Left lung (tissue), 10 donors: ENCODE measurements around the gene TDRKH. TPM values are rescaled to one million over a fixed set of nuclear protein-coding genes. Genes with fewer than 3 reads are reported as not detected.

Experiments used
- ATAC-seq: fragments of 200-7000 bp; cut with Tn5 transposase; one replicate; pipeline ENCODE4 v1.9.1; 2020; ENCODE audit warnings: moderate library complexity
- DNase-seq, 4 donors: peaks; one replicate each; pipeline ENCODE4 v3.0.0-alpha.2; 2013 to 2020
- H3K27ac ChIP-seq, 2 donors: fragments of 200-600 bp; sonication (generic) in 1 of 2; one replicate each; pipeline versions ENCODE4 v1.5.0 to v1.8.0; 2020 to 2021
- H3K27me3 ChIP-seq, 2 donors: fragments of 200-600 bp; sonication (generic) in 1 of 2; one replicate each; pipeline versions ENCODE4 v1.5.0 to v1.8.0; 2020 to 2021
- H3K36me3 ChIP-seq, 2 donors: fragments of 200-600 bp; sonication (generic) in 1 of 2; one replicate each; pipeline versions ENCODE4 v1.5.0 to v1.8.0; 2020 to 2021
- H3K4me1 ChIP-seq, 2 donors: fragments of 200-600 bp; one replicate each; pipeline ENCODE4 v1.8.0; 2021
- H3K4me3 ChIP-seq, 2 donors: fragments of 200-600 bp; sonication (generic) in 1 of 2; one replicate each; pipeline versions ENCODE4 v1.5.0 to v1.8.0; 2020 to 2021; ENCODE audit warnings: mild to moderate bottlenecking in 1 of 2
- H3K9me3 ChIP-seq, 2 donors: fragments of 200-600 bp; sonication (generic) in 1 of 2; one replicate each; pipeline versions ENCODE4 v1.5.0 to v1.8.0; 2020 to 2021
- intact Hi-C, 2 donors: fragments of 100-400 bp; cut with DNase I; formaldehyde crosslinking; loops; one replicate each; pipeline versions ENCODE4 v1.11.2 to v1.14.2; 2022
- polyA plus RNA-seq, 6 donors: library from polyadenylated mRNA; unstranded; fragments of 120-200 nt; gene quantifications; one replicate each; pipeline ENCODE4 v1.2.1, GENCODE V29; 2013; ENCODE audit not compliant: insufficient read length in 6 of 6
- total RNA-seq, 2 donors: library from RNA; stranded (reverse); fragmentation: NEBNext Ultra II Directional; extraction: Animal tissue kit (Norgen Biotek cat#: 25700); gene quantifications; one replicate each; pipeline ENCODE4 v1.2.1, GENCODE V29; 2021
- TF ChIP-seq, protein P1 (sequence below), 2 donors: fragments of 200-600 bp; sonication (generic) in 1 of 2; IDR thresholded peaks; one replicate each; pipeline versions ENCODE4 v1.5.0 to v1.8.0; 2021; ENCODE audit warnings: antibody characterized with exemption in 2 of 2
- donor health status: DM: no; HTN: yes; CAD: no.
- donor health status: DM: no; HTN: no; CAD: no.

Gene TDRKH
- total and polyA plus RNA-seq, 8 donors = 10.5 to 13.3 (median 11.7) TPM

DNA sequence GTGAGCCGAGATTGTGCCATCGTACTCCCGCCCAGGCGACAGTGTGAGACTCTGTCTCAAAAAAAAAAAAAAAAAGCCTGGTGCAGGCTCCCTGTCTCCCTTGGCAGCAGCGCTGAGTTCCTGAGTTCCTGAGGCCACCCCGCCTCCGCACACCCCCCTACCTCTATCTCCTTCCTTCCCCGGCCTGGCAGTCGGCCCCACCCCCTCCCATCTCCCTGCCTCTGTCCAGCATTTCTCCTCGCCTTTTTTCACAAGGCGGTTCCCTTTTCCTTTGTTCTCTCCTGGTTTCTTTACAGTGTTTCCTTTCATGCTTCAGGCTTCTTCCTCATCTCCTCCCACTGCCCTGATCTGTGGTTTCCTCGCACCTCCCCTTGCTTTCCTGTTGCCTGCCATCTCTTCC is 38.6 kb upstream of the TDRKH start:
- peak in 2 of 4 donors; percentile 48 to 60 for DNase-seq
- Histone ChIP-seq H3K9me3 (no peaks in the 10 kb centered on the region), H3K27ac (peak overlapping the region in 1 of 2 donors; percentile 8), H3K4me3 (no peak overlapping the region), H3K4me1 (peaks cover 3 to 48% of the 10 kb centered on the region in 2 donors), H3K36me3 (no peaks in the 10 kb centered on the region), H3K27me3 (no peaks in the 10 kb centered on the region)
- TF ChIP-seq, protein P1, sequence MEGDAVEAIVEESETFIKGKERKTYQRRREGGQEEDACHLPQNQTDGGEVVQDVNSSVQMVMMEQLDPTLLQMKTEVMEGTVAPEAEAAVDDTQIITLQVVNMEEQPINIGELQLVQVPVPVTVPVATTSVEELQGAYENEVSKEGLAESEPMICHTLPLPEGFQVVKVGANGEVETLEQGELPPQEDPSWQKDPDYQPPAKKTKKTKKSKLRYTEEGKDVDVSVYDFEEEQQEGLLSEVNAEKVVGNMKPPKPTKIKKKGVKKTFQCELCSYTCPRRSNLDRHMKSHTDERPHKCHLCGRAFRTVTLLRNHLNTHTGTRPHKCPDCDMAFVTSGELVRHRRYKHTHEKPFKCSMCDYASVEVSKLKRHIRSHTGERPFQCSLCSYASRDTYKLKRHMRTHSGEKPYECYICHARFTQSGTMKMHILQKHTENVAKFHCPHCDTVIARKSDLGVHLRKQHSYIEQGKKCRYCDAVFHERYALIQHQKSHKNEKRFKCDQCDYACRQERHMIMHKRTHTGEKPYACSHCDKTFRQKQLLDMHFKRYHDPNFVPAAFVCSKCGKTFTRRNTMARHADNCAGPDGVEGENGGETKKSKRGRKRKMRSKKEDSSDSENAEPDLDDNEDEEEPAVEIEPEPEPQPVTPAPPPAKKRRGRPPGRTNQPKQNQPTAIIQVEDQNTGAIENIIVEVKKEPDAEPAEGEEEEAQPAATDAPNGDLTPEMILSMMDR (IDR thresholded peaks at IDR 0.05) = no peak
- ATAC-seq = no peak
- intact Hi-C loops = no loop called here

DNA sequence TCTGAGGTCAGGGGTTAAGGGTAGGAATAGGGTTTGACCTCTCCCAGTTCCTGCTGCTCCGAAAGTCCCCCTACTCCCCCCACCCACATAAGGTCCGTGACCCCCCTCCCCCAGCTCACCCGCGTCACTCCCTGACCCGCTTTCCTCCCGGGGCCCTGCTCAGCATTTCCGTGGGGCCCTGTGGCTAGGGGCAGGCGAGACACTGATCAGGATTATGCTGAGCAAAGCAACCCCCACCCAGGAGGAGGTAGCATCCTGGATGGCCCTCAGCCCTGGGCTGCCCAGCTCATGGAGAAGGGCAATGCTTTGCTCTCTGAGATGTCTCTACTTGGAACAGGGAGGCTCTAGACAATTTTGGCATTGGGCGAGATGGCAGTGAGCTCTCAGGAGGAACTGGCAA is 37.6 kb upstream of the TDRKH start:
- H3K4me3 ChIP-seq = no peak overlapping the region
- intact Hi-C loops = no loop called here
- DNase-seq = no peak
- ATAC-seq = no peak
- TF ChIP-seq, protein P1 (IDR thresholded peaks at IDR 0.05) = no peak
- peaks cover 3 to 39% of the 10 kb centered on the region in 2 donors for H3K4me1 ChIP-seq
- H3K9me3 ChIP-seq = no peaks in the 10 kb centered on the region
- H3K27me3 ChIP-seq = no peaks in the 10 kb centered on the region
- no peak overlapping the region for H3K27ac ChIP-seq
- no peaks in the 10 kb centered on the region for H3K36me3 ChIP-seq

DNA sequence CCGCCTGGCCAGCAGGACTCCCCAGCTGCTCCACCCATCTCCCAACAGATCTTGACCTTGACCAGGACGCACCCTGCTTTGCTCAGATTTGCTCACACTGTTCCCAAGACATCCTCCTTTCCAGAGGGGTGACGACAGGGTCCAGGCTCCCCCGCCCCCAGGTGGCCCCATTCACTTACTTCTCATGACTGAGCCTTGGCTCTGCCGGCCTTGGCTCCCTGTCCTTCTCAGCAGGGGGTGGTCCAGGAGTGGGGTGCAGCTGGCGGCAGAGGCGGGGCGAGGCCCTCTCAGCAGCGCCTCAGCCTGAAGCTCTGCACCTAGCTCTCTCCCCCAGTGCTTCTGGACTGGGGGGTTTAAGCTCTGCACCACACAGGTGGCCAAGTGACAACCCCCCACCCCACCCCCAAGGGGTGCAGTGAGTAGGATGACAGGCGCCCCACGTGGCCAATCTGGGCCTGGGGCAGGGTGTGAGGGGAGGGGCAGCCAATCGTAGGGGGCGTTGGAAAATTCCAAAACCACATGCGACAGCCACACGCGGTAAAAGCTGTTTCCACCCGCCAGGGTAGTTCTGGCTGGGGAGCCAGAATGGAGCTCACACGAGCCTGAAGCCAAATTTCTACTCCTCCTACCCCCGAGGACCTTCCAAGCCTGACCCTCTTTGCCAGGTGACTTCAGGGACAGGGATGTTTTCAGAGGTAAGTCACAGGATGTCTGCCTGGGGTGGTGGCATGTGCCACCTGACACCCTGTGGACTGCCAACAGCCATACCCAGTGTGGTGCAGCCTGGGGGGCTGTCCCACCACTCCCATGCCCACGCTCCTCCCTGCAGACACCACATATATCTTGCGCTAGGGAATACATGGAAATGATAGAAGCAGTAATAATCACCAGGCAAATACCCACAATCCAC is 35.7 kb upstream of the TDRKH start:
- TF ChIP-seq, protein P1 (IDR thresholded peaks at IDR 0.05) = no peak
- H3K4me3 ChIP-seq = no peak overlapping the region
- DNase-seq (no peak), ATAC-seq (no peak)
- no peaks in the 10 kb centered on the region for H3K36me3 ChIP-seq
- peaks cover 0 to 27% of the 10 kb centered on the region in 2 donors for H3K4me1 ChIP-seq
- H3K27ac ChIP-seq = no peak overlapping the region
- H3K27me3 ChIP-seq = no peaks in the 10 kb centered on the region
- intact Hi-C loops = no loop called here
- H3K9me3 ChIP-seq = no peaks in the 10 kb centered on the region

DNA sequence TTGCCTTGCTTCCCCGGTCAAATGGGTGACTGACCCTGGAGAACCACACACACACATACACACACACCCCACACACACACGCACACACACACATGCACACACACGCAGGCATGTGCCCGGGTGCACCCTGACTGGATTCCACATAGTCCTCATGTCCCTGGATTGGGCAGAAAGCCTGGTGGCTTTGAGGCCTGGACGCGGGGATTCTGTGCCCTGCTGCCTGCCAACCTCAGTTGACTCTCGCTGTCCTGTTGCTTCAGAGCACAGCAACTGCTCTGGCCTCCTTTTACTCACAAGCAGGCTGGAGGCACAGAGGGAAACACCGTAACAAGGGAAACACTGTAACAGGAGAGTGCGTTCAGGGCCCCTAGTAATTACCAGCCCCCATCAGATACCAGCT is 34.9 kb upstream of the TDRKH start:
- no peak for ATAC-seq
- TF ChIP-seq, protein P1 (IDR thresholded peaks at IDR 0.05) = no peak
- intact Hi-C loops = no loop called here

DNA sequence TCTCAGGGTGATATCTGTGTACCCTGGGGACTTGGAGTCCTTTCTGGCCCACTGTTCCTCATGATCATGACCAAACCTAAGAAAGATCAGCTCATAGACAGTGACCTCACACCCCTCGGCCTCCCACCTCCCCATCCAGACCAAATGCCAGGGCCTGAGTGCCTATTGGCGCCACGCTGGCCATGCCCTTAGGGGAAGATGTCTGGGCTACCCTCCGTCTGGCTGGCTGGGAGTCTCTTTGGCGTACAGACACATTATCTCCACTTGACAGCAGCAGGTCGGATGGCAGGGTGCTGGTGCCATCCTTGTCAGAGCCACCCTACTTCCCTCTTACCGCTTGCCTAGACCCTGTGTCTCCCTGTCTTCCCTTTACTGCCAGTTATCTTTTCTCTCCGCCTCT is 32.9 kb upstream of the TDRKH start:
- TF ChIP-seq, protein P1 (IDR thresholded peaks at IDR 0.05) = no peak
- intact Hi-C loops = no loop called here
- peaks cover 0 to 9% of the 10 kb centered on the region in 2 donors for H3K4me1 ChIP-seq
- DNase-seq (no peak), ATAC-seq (no peak)
- no peak overlapping the region for H3K27ac ChIP-seq
- H3K27me3 ChIP-seq = no peaks in the 10 kb centered on the region
- no peaks in the 10 kb centered on the region for H3K9me3 ChIP-seq
- no peaks in the 10 kb centered on the region for H3K36me3 ChIP-seq
- H3K4me3 ChIP-seq = no peak overlapping the region

More for the DNA sequence above, 34.9 kb upstream of the TDRKH start:
- no peak for DNase-seq
- Histone ChIP-seq H3K9me3 (no peaks in the 10 kb centered on the region), H3K27me3 (no peaks in the 10 kb centered on the region), H3K4me1 (peaks cover 0 to 28% of the 10 kb centered on the region in 2 donors), H3K36me3 (no peaks in the 10 kb centered on the region), H3K4me3 (no peak overlapping the region), H3K27ac (no peak overlapping the region)
